NB4 (cell line): ENCODE results near the gene SH3BP4.

Source experiments
- POLR2A ChIP-seq: IDR thresholded peaks from 2 replicates; pipeline ENCODE4 v1.6.1; 2011; ENCODE audit warnings: mild to moderate bottlenecking; ENCODE audit not compliant: insufficient read length; ENCODE audit errors: extremely low read depth
- TF ChIP-seq, protein P1 (sequence below): IDR thresholded peaks from one replicate; pipeline ENCODE4 v1.5.1; 2012; ENCODE audit warnings: low read depth, low read length

DNA sequence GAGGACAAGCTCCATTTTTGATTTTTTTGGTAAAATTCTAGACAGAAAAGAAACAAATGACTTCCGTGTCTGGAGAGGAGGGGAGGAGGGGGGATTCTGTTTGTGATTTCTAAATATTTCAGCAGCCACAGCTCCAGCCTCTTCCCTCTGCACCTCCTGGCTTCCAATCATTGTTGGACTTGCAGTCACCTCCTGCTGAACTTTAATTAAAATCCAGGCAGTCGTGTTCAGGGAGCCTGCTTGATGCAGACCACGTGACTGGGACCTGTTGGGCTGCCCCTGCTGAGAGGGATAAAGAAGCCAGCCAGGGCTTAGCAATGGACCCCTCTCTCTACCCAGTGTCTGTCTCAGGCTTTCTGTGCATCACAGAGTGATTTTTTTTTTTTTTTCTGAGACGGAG, 115.1 kb downstream of the SH3BP4 start:
- TF ChIP-seq, protein P1, sequence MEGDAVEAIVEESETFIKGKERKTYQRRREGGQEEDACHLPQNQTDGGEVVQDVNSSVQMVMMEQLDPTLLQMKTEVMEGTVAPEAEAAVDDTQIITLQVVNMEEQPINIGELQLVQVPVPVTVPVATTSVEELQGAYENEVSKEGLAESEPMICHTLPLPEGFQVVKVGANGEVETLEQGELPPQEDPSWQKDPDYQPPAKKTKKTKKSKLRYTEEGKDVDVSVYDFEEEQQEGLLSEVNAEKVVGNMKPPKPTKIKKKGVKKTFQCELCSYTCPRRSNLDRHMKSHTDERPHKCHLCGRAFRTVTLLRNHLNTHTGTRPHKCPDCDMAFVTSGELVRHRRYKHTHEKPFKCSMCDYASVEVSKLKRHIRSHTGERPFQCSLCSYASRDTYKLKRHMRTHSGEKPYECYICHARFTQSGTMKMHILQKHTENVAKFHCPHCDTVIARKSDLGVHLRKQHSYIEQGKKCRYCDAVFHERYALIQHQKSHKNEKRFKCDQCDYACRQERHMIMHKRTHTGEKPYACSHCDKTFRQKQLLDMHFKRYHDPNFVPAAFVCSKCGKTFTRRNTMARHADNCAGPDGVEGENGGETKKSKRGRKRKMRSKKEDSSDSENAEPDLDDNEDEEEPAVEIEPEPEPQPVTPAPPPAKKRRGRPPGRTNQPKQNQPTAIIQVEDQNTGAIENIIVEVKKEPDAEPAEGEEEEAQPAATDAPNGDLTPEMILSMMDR: no peak
- no peak for TF ChIP-seq POLR2A
